PC-3 (cell line): ENCODE results near the gene EWSR1.

Experiments
- EZH2phosphoT487 ChIP-seq: fragments of 300-600 bp; sonication (generic); IDR thresholded peaks from 2 replicates; pipeline ENCODE4 v1.6.1; 2018; ENCODE audit warnings: mild to moderate bottlenecking, antibody characterized with exemption, low read length, borderline replicate concordance
- TF ChIP-seq, protein P1 (sequence below): fragments of 300-600 bp; sonication (generic); conservative IDR thresholded peaks from 2 replicates; pipeline ENCODE4 v1.5.1; 2017; ENCODE audit warnings: antibody characterized with exemption, low read depth, mild to moderate bottlenecking, low read length

DNA sequence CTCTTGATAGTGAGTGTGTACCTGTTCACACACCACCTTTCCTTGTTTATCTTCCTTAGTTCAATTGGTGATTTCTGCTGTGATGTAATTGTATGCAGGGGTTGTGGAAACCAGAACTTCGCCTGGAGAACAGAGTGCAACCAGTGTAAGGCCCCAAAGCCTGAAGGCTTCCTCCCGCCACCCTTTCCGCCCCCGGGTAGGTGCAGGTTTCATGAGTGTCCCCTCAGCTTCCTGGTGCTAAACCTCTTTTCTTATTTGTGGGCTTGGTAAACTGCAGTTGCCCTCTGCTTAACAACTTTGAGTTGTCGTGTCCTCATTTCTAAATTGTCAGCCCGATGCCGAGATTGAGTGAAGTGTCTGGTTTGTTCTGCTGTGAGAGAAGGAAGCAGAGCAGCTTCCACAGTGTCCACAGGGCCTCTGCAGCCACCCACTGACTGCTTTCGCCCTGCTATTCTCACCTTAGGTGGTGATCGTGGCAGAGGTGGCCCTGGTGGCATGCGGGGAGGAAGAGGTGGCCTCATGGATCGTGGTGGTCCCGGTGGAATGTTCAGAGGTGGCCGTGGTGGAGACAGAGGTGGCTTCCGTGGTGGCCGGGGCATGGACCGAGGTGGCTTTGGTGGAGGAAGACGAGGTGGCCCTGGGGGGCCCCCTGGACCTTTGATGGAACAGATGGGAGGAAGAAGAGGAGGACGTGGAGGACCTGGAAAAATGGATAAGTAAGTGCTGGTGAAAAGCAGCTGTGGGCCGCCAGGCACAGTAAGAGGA, 31.2 kb downstream of the EWSR1 start:
- TF ChIP-seq, protein P1, sequence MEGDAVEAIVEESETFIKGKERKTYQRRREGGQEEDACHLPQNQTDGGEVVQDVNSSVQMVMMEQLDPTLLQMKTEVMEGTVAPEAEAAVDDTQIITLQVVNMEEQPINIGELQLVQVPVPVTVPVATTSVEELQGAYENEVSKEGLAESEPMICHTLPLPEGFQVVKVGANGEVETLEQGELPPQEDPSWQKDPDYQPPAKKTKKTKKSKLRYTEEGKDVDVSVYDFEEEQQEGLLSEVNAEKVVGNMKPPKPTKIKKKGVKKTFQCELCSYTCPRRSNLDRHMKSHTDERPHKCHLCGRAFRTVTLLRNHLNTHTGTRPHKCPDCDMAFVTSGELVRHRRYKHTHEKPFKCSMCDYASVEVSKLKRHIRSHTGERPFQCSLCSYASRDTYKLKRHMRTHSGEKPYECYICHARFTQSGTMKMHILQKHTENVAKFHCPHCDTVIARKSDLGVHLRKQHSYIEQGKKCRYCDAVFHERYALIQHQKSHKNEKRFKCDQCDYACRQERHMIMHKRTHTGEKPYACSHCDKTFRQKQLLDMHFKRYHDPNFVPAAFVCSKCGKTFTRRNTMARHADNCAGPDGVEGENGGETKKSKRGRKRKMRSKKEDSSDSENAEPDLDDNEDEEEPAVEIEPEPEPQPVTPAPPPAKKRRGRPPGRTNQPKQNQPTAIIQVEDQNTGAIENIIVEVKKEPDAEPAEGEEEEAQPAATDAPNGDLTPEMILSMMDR, result no peak
- no peak for TF ChIP-seq EZH2phosphoT487
